ENCODE data around the gene AKR1B1.

AKR1B1 gene

DNA sequence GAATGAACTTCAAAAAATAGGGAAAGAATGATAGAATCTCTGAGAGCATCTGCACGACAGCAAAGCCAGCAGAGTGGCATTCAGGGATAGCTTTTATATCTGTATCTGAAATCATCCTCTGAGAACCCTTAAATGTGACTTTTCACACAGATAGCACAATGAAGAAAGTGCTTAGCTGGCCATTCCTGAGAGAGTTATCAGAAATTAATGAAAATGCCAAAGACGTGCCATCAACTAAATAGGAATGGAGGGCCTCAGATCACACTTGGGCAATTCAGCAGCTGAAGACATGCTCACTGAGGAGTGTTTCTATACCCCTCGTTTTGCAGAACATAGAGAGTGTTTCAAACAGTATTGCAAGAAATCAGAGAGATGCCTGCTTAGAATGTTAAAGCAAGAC lies 51.6 kb downstream of the AKR1B1 start:
- TF ChIP-seq, protein P1, sequence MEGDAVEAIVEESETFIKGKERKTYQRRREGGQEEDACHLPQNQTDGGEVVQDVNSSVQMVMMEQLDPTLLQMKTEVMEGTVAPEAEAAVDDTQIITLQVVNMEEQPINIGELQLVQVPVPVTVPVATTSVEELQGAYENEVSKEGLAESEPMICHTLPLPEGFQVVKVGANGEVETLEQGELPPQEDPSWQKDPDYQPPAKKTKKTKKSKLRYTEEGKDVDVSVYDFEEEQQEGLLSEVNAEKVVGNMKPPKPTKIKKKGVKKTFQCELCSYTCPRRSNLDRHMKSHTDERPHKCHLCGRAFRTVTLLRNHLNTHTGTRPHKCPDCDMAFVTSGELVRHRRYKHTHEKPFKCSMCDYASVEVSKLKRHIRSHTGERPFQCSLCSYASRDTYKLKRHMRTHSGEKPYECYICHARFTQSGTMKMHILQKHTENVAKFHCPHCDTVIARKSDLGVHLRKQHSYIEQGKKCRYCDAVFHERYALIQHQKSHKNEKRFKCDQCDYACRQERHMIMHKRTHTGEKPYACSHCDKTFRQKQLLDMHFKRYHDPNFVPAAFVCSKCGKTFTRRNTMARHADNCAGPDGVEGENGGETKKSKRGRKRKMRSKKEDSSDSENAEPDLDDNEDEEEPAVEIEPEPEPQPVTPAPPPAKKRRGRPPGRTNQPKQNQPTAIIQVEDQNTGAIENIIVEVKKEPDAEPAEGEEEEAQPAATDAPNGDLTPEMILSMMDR (IDR thresholded peaks at IDR 0.05), result no peak
- Histone ChIP-seq H3K27me3 (no peaks in the 10 kb centered on the region), H3K4me1 (ENCODE audit: control insufficient read depth in 1 of 2, insufficient read depth in 1 of 2, low read depth in 1 of 2, low read length in 1 of 2) (no peaks in the 10 kb centered on the region), H3K9me3 (no peaks in the 10 kb centered on the region), H3K36me3 (no peaks in the 10 kb centered on the region), H3K4me3 (ENCODE audit: low read depth in 1 of 2, low read length in 1 of 2) (no peak overlapping the region), H3K27ac (no peak overlapping the region)

DNA sequence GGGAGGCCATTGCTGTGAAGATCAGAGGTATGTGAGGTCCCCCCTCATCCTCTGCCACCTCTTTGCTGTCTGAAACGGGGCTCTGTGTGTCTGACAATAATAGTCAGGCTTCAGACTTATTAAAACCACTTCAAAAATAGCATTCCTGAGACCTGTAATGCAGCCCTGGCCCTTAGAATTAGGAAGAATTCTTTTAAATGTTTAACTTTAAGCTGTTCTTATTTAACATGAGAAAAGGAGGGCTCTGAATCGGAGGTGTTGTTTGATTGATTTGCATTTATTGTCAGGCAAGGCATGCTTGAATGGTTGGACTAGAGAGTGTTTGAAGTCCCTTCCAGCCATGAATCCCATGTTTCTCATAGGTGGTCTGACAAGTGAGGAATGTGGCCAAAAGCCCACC lies 52.5 kb downstream of the AKR1B1 start:
- Histone ChIP-seq H3K4me1 (ENCODE audit: control insufficient read depth in 1 of 2, insufficient read depth in 1 of 2, low read depth in 1 of 2, low read length in 1 of 2) (no peaks in the 10 kb centered on the region), H3K4me3 (ENCODE audit: low read depth in 1 of 2, low read length in 1 of 2) (no peak overlapping the region), H3K27me3 (no peaks in the 10 kb centered on the region), H3K27ac (no peak overlapping the region), H3K36me3 (no peaks in the 10 kb centered on the region), H3K9me3 (no peaks in the 10 kb centered on the region)
- TF ChIP-seq, protein P1 (IDR thresholded peaks at IDR 0.05), result no peak

DNA sequence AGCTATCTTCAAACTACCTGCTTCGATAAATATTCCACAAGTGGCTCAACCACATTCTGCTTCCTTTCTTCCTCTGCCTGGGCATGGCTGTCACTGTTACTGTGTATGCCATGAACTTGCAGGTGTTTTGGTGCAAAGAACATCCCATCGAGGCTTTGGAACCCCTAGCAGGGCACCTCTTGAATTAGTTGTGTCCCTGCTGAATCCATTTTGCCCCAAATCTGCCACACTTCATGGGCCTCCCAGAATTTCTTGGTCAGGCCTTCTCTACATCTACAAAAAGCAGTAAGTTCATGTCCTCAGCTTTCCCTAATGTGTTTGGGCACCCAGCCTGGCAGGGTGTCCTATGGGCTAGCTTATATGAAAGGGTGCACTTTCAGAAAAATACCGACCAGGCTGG lies 53.6 kb downstream of the AKR1B1 start:
- no peaks in the 10 kb centered on the region for H3K36me3 ChIP-seq
- H3K27me3 ChIP-seq, result no peaks in the 10 kb centered on the region
- H3K9me3 ChIP-seq, result no peaks in the 10 kb centered on the region
- H3K27ac ChIP-seq, result no peak overlapping the region
- TF ChIP-seq, protein P1 (IDR thresholded peaks at IDR 0.05), result no peak
- no peak overlapping the region for H3K4me3 ChIP-seq (ENCODE audit: low read depth in 1 of 2, low read length in 1 of 2)
- H3K4me1 ChIP-seq (ENCODE audit: control insufficient read depth in 1 of 2, insufficient read depth in 1 of 2, low read depth in 1 of 2, low read length in 1 of 2), result no peaks in the 10 kb centered on the region

DNA sequence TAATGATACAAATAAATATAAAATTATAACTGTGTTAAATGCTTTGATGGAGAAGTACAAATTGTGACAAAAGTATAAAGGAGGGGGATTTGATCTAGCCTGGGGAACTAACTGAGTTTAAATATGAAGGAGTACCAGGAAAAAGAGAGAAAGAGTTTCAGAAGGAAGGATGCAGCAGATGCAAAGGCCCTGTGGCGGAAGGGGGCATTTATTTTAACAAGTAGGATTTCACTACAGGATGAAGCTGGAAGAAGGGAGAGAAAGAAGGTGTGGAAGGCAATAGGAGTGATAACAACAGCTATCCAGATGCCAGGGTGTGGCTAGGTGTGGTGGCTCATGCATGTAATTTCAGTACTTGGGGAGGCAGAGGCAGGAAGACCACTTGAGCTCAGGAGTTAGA lies 55.8 kb downstream of the AKR1B1 start:
- no peak overlapping the region for H3K27ac ChIP-seq
- TF ChIP-seq, protein P1 (IDR thresholded peaks at IDR 0.05), result no peak
- H3K27me3 ChIP-seq, result no peaks in the 10 kb centered on the region
- H3K4me3 ChIP-seq (ENCODE audit: low read depth in 1 of 2, low read length in 1 of 2), result no peak overlapping the region
- no peaks in the 10 kb centered on the region for H3K9me3 ChIP-seq
- H3K4me1 ChIP-seq (ENCODE audit: control insufficient read depth in 1 of 2, insufficient read depth in 1 of 2, low read depth in 1 of 2, low read length in 1 of 2), result no peaks in the 10 kb centered on the region
- no peaks in the 10 kb centered on the region for H3K36me3 ChIP-seq

DNA sequence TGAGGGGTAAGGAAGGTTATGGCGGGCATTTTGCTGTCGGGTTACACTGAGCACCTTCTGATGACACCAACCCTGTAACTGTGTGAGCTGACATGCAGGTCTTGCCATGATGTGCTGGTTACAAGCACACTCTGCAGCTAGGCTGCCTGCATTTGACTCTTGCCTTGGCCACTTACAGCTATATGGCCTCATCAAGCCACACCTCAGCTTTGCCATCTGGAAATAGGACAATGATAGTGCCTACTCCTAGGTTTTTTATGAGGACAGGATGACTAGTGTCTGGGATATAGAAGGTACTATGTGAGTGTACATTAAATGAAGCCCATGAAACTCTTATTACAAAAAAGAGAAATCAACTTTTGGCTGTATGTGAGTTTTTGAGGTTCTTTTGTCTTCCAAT lies 58.0 kb downstream of the AKR1B1 start:
- H3K36me3 ChIP-seq, result no peaks in the 10 kb centered on the region
- no peaks in the 10 kb centered on the region for H3K9me3 ChIP-seq
- TF ChIP-seq, protein P1 (IDR thresholded peaks at IDR 0.05), result no peak
- no peaks in the 10 kb centered on the region for H3K27me3 ChIP-seq
- no peaks in the 10 kb centered on the region for H3K4me1 ChIP-seq (ENCODE audit: control insufficient read depth in 1 of 2, insufficient read depth in 1 of 2, low read depth in 1 of 2, low read length in 1 of 2)
- H3K4me3 ChIP-seq (ENCODE audit: low read depth in 1 of 2, low read length in 1 of 2), result no peak overlapping the region
- H3K27ac ChIP-seq, result no peak overlapping the region

DNA sequence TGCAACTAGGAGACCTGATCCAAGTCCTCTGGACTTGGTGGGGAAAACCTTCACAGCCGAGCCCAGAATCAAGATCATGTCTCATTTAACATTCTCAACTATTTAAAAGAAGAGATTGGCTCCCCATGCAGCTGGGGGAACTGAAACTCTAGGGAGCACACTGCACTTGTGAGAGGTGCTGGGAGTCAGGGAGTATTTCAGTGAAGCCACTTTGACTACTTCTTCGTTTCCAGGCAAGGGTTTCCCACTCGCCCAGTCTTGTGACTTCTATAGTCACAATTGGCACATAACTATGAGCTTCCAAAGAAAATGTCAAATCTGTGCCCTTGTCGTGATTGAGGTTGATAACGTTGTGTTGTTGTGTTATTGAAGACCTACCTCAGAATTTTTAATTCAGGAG lies 62.9 kb downstream of the AKR1B1 start:
- H3K9me3 ChIP-seq, result no peaks in the 10 kb centered on the region
- TF ChIP-seq, protein P1 (IDR thresholded peaks at IDR 0.05), result no peak
- H3K36me3 ChIP-seq, result no peaks in the 10 kb centered on the region
- no peaks in the 10 kb centered on the region for H3K27me3 ChIP-seq
- H3K27ac ChIP-seq, result no peak overlapping the region
- no peaks in the 10 kb centered on the region for H3K4me1 ChIP-seq (ENCODE audit: control insufficient read depth in 1 of 2, insufficient read depth in 1 of 2, low read depth in 1 of 2, low read length in 1 of 2)
- no peak overlapping the region for H3K4me3 ChIP-seq (ENCODE audit: low read depth in 1 of 2, low read length in 1 of 2)

Data from neutrophil (primary cell).